K562 (cell line): ENCODE data around the gene MPIG6B. TPM values are rescaled to one million over a fixed set of nuclear protein-coding genes. Genes with fewer than 3 reads are reported as not detected.

ENCODE experiments used
- ARHGAP35 ChIP-seq: fragments of 450-650 bp; IDR thresholded peaks from 2 replicates; pipeline ENCODE4 v1.6.1; 2018; ENCODE audit not compliant: partially characterized antibody
- CEBPG ChIP-seq, 3 experiments: fragments of 200-800 bp in 1 of 3; sonication (Bioruptor generic) in 1 of 3; sonication (generic) in 1 of 3; formaldehyde crosslinking in 1 of 3; IDR thresholded peaks in 2 of 3; conservative IDR thresholded peaks in 1 of 3; 2 replicates each; pipeline versions ENCODE4 v1.6.1 to v1.8.0; 2016 to 2022; ENCODE audit warnings: missing compliant biosample characterization in 2 of 3, missing genetic modification characterization in 2 of 3, mild to moderate bottlenecking in 1 of 3, missing genetic modification reagents in 1 of 3
- CUX1 ChIP-seq: fragments of 200-800 bp; sonication (Bioruptor generic); IDR thresholded peaks from 2 replicates; pipeline ENCODE4 v1.6.1; 2016; ENCODE audit warnings: missing genetic modification characterization, missing compliant biosample characterization
- KDM1A ChIP-seq, 2 experiments: fragments of 450-650 bp; IDR thresholded peaks; 2 replicates each; pipeline ENCODE4 v1.6.1; 2016; ENCODE audit warnings: mild to moderate bottlenecking in 2 of 2
- MECOM ChIP-seq: fragments of 250-450 bp; sonication (Bioruptor Pico); IDR thresholded peaks from 2 replicates; pipeline ENCODE4 v1.8.0; 2022; ENCODE audit warnings: inconsistent platforms
- MTA3 ChIP-seq: fragments of 450-650 bp; formaldehyde crosslinking; IDR thresholded peaks from 2 replicates; pipeline ENCODE4 v1.6.1; 2017; ENCODE audit warnings: mild to moderate bottlenecking, borderline replicate concordance
- NELFE ChIP-seq: IDR thresholded peaks from 2 replicates; pipeline ENCODE4 v1.6.1; 2011; ENCODE audit warnings: mild to moderate bottlenecking; ENCODE audit not compliant: insufficient read depth, insufficient read length
- PML ChIP-seq: IDR thresholded peaks from 2 replicates; pipeline ENCODE4 v1.6.1; 2012; ENCODE audit warnings: low read length, inconsistent platforms
- SP1 ChIP-seq: sonication (generic); formaldehyde crosslinking; IDR thresholded peaks from 2 replicates; pipeline ENCODE4 v1.8.1; 2022; ENCODE audit warnings: mild to moderate bottlenecking, missing genetic modification reagents
- ZNF140 ChIP-seq: fragments of 250-450 bp; sonication (Bioruptor Pico); IDR thresholded peaks from 2 replicates; pipeline ENCODE4 v1.8.0; 2021; ENCODE audit warnings: moderate library complexity, mild to moderate bottlenecking, inconsistent platforms
- ZNF239 ChIP-seq: fragments of 250-450 bp; sonication (Bioruptor Pico); IDR thresholded peaks from 2 replicates; pipeline ENCODE4 v1.4.0; 2020; ENCODE audit warnings: mild to moderate bottlenecking
- ZNF551 ChIP-seq: fragments of 250-450 bp; sonication (Bioruptor Pico); IDR thresholded peaks from 2 replicates; pipeline ENCODE4 v1.5.0; 2021; ENCODE audit warnings: mild to moderate bottlenecking, moderate library complexity
- ZSCAN32 ChIP-seq: fragments of 450-650 bp; formaldehyde crosslinking; IDR thresholded peaks from 2 replicates; pipeline ENCODE4 v1.4.0; 2020; ENCODE audit warnings: mild to moderate bottlenecking, moderate library complexity
- polyA plus RNA-seq, 8 experiments: library from polyadenylated mRNA; depleted of rRNA in 4 of 8; stranded (reverse) in 5 of 8; unstranded in 3 of 8; fragments of >200 nt; fragmentation: Nextera tagmentation in 2 of 8; fragmentation: Illumina TruSeq in 1 of 8; extraction: Ambion mirVana in 2 of 8; extraction: Trizol in 1 of 8; gene quantifications; 2 replicates each; pipeline versions ENCODE4 v1.2.1 to v1.2.3, GENCODE V29; 2011 to 2014; ENCODE audit warnings: inconsistent platforms in 1 of 8, missing spikeins in 1 of 8
- total RNA-seq, 7 experiments: library from RNA; depleted of rRNA in 6 of 7; stranded (reverse); fragments of >200 nt in 6 of 7; fragmentation: Illumina TruSeq in 2 of 7; extraction: Trizol in 2 of 7; gene quantifications; 2 replicates each; pipeline versions ENCODE4 v1.2.1 to v1.2.3, GENCODE V29; 2011 to 2021; ENCODE audit warnings: low replicate concordance in 1 of 7
- TF ChIP-seq, protein P1 (sequence below): sonication (generic); formaldehyde crosslinking; IDR thresholded peaks from 2 replicates; pipeline ENCODE4 v1.8.1; 2023; ENCODE audit warnings: missing genetic modification reagents, mild to moderate bottlenecking, borderline replicate concordance
- TF ChIP-seq, protein P2 (sequence below), 2 experiments: IDR thresholded peaks; 2 replicates each; pipeline ENCODE4 v1.6.1; 2011; ENCODE audit warnings: borderline replicate concordance in 1 of 2, control low read depth in 1 of 2, low read depth in 1 of 2, low read length in 1 of 2, mild to moderate bottlenecking in 1 of 2, mixed read lengths in 1 of 2, moderate library complexity in 1 of 2; ENCODE audit not compliant: insufficient read depth in 1 of 2, insufficient read length in 1 of 2, poor library complexity in 1 of 2, severe bottlenecking in 1 of 2; ENCODE audit errors: extremely low read depth in 1 of 2
- TF ChIP-seq, protein P3 (sequence below): fragments of 450-650 bp; IDR thresholded peaks from 2 replicates; pipeline ENCODE4 v1.6.1; 2016; ENCODE audit warnings: missing biosample characterization, missing genetic modification characterization

Gene MPIG6B
- total and polyA plus RNA-seq, 9 of the 15 experiments (the other 6 are each of a cell fraction or from before 2014, with no cell fraction given) = 0.11 to 1.2 (median 0.28) TPM; not detected in 1

- TF ChIP-seq, protein P1, sequence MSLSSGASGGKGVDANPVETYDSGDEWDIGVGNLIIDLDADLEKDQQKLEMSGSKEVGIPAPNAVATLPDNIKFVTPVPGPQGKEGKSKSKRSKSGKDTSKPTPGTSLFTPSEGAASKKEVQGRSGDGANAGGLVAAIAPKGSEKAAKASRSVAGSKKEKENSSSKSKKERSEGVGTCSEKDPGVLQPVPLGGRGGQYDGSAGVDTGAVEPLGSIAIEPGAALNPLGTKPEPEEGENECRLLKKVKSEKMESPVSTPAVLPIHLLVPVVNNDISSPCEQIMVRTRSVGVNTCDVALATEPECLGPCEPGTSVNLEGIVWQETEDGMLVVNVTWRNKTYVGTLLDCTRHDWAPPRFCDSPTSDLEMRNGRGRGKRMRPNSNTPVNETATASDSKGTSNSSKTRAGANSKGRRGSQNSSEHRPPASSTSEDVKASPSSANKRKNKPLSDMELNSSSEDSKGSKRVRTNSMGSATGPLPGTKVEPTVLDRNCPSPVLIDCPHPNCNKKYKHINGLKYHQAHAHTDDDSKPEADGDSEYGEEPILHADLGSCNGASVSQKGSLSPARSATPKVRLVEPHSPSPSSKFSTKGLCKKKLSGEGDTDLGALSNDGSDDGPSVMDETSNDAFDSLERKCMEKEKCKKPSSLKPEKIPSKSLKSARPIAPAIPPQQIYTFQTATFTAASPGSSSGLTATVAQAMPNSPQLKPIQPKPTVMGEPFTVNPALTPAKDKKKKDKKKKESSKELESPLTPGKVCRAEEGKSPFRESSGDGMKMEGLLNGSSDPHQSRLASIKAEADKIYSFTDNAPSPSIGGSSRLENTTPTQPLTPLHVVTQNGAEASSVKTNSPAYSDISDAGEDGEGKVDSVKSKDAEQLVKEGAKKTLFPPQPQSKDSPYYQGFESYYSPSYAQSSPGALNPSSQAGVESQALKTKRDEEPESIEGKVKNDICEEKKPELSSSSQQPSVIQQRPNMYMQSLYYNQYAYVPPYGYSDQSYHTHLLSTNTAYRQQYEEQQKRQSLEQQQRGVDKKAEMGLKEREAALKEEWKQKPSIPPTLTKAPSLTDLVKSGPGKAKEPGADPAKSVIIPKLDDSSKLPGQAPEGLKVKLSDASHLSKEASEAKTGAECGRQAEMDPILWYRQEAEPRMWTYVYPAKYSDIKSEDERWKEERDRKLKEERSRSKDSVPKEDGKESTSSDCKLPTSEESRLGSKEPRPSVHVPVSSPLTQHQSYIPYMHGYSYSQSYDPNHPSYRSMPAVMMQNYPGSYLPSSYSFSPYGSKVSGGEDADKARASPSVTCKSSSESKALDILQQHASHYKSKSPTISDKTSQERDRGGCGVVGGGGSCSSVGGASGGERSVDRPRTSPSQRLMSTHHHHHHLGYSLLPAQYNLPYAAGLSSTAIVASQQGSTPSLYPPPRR (CRISPR knock-in tag) = no peak
- TF ChIP-seq, protein P2, sequence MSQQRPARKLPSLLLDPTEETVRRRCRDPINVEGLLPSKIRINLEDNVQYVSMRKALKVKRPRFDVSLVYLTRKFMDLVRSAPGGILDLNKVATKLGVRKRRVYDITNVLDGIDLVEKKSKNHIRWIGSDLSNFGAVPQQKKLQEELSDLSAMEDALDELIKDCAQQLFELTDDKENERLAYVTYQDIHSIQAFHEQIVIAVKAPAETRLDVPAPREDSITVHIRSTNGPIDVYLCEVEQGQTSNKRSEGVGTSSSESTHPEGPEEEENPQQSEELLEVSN (IDR thresholded peaks at IDR 0.05; ENCODE audit: borderline replicate concordance in 1 of 2, extremely low read depth in 1 of 2, insufficient read depth in 1 of 2, insufficient read length in 1 of 2, low read depth in 1 of 2, low read length in 1 of 2, poor library complexity in 1 of 2, severe bottlenecking in 1 of 2) = peak in 1 of 2 experiments; percentile 43
- TF ChIP-seq ZNF140 = no peak
- no peak for TF ChIP-seq CEBPG (CRISPR knock-in tag; IDR thresholded peaks at IDR 0.05)
- TF ChIP-seq CEBPG (tag; conservative IDR thresholded peaks at IDR 0.05 in 1 of 2, IDR thresholded peaks at IDR 0.05 in 1 of 2) = no peak
- no peak for TF ChIP-seq MTA3
- no peak for TF ChIP-seq KDM1A (IDR thresholded peaks at IDR 0.05)
- no peak for TF ChIP-seq ZSCAN32 (CRISPR knock-in tag)
- TF ChIP-seq, protein P3, sequence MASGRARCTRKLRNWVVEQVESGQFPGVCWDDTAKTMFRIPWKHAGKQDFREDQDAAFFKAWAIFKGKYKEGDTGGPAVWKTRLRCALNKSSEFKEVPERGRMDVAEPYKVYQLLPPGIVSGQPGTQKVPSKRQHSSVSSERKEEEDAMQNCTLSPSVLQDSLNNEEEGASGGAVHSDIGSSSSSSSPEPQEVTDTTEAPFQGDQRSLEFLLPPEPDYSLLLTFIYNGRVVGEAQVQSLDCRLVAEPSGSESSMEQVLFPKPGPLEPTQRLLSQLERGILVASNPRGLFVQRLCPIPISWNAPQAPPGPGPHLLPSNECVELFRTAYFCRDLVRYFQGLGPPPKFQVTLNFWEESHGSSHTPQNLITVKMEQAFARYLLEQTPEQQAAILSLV = no peak
- TF ChIP-seq ZNF551 (CRISPR knock-in tag) = no peak
- TF ChIP-seq ARHGAP35 = no peak
- TF ChIP-seq SP1 (CRISPR knock-in tag) = no peak; the same call in 1 of the 2 replicates
- TF ChIP-seq NELFE = no peak
- TF ChIP-seq ZNF239 (CRISPR knock-in tag) = no peak
- TF ChIP-seq CUX1 (CRISPR knock-in tag) = no peak
- 0 out of 2 replicates have a peak, but pooled peaks have one; percentile 13 for TF ChIP-seq MECOM (CRISPR knock-in tag)
- TF ChIP-seq PML = no peak
These were observed 48.8 kb downstream of the MPIG6B start (continued) for GRCh38 chr6:31771992-31772358.
